Measurements from ENCODE around the gene DYSF.
A peak's percentile ranks its signal among the peaks of the same experiment; 100 is the strongest.

The DYSF gene

DNA sequence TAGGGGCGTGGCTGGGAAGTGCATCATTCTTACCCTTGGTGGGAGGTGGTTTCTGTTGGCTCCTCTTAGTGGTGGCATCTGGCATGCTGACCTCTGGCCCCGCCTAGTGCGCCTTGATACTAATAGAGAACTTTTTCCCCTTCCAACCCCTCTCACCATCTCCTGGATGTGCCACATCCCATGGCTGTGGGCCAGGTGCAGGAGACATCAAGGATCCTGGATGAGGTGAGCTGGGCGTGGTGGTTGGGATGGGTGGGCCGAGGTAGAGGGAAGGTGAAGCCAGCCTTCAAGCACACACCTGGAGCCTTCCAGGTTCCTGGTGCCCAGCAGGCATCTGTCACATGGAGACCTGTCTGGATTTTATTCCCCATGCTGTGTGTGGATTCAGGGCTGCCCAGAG lies 149.2 kb downstream of the DYSF start:
- DNase-seq (ENCODE audit: low spot score) = no peak

DNA sequence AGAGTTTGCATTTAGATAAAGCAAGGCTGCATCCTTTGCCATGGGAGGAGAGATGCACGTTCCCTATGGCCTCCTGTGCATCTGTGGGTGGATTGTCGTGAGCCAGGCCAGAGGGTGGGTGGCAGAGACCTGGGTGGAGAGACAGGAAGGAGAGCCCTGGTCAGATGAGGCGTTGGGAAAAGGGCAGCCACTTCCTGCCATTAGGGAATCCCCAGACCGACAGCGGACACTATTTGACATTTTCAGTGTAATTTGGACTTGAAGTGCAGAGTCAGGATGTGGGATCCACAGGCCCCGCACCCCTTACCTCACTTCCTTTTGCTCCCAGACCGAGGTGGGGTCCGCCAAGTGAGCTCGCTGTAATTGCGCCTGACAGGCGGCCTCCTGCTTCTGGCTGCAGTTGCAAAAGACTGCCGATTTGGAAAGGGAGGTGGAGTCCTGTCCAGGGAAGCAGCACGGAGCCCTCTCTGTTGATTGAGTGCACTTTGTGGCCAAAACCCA lies 150.0 kb downstream of the DYSF start:
- DNase-seq (ENCODE audit: low spot score) = peak; percentile 52

DNA sequence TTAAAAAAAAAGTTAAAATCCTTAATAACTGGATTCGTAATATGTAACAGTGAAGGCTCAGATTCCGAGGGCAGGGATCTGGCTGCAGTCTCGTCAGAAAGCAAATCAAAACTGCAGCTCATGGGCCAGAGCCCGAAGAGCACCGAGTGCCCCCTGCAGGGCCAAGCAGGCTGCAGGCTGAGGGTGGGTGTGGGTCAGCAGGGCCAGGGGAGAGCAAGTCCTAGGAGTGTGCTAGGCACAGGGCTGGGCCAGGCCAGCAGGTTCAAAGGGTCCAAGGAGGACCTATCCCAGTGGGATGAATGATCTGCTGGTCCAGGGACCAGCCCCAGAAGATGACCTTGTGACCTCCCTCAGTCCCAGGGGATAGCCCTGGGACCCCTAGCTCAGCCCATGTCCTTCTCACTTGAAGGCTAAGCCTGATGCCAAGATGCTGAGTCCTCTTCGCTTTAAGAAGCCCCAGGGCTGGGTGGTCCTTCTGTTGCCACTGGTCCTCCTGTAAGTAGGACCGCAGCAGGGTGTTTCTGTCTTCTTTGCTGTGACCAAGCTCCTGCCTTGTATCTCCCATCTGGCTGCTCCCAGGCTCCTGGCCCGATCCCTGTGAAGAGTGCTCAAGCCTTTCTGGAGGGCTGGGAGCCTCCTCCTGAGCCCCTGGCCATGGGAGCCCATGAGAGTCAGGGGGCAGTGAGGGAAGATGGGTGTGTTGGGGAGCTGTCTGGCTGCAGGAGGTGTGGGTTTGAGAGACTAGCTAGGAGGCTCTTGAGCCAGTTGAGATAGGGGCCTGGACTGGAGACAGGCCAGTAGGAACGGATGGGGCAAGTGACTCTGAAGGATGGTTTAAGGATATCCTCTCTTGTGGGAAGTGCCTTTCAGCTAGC lies 150.7 kb downstream of the DYSF start:
- DNase-seq (ENCODE audit: low spot score) = no peak

DNA sequence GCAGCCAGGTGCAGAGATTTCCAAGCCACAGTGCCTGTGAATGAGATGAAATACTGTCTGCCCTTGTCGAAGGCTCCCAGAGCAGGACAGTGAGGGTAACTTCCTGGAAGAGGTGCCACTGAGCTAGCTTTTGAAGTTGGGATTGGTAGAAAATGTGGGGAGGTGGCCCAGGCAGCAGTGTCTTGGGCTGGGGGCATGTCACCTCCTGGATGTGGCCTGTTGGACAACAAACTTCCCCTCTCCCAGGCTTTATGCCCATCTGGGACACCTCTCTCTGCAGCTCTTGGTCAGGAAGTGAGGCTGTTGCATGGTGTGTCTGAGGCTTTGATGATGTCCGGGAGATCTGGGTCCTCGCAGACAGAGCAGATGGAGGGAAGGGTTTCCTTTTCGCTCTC lies 151.4 kb downstream of the DYSF start:
- no peak for DNase-seq (ENCODE audit: low spot score)

DNA sequence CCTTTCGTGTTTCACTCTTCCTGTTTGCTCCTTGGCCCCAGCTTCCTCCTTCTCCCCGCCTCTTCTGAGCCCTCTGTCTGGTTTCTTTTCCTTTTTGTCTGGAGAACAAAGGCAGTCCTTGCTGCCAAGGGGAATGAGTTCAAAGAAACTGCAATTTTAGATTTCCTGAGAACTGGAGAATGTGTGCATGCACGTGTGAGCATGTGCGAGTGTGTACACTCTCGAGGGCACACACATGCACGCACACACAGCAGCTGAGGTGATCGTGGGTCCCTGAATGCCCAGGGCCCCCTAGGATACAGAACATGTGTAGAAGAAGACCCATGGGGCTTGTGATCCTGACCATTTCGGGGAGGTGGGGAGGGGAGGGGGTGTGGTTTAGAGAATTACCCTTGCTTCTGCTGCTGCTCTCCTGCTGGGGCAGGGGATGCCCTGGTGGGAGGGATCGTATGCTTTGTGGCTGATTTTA lies 151.8 kb downstream of the DYSF start:
- no peak for DNase-seq (ENCODE audit: low spot score)

GRCh38 chr2:71605781-71606241 lies 152.4 kb downstream of the DYSF start:
- no peak for DNase-seq (ENCODE audit: low spot score)

DNA sequence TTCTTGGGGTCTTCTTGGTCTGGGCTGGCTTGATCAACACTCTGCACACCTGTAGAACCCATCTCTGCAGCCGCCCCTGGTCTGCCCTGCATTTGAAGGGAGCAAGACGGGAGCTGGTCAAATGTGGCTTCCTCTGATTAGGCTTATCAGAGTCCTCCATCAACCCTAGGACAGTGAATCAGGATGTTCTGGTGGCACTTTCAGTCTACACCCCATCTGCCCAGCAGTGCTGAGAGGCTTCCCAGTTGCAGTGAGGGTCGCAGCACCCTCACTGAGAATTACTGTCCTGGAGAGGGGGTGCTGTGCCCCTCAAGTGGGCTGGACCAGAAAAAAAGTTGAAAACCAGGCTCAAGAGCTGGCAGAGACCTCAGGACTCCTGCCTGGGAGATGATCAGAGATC lies 152.9 kb downstream of the DYSF start:
- no peak for DNase-seq (ENCODE audit: low spot score)

GRCh38 chr2:71607151-71607889 lies 154.0 kb downstream of the DYSF start:
- no peak for DNase-seq (ENCODE audit: low spot score)

- DNase-seq (ENCODE audit: low spot score) = no peak
Measured at GRCh38 chr2:71608034-71608433, 154.7 kb downstream of the DYSF start.

DNA sequence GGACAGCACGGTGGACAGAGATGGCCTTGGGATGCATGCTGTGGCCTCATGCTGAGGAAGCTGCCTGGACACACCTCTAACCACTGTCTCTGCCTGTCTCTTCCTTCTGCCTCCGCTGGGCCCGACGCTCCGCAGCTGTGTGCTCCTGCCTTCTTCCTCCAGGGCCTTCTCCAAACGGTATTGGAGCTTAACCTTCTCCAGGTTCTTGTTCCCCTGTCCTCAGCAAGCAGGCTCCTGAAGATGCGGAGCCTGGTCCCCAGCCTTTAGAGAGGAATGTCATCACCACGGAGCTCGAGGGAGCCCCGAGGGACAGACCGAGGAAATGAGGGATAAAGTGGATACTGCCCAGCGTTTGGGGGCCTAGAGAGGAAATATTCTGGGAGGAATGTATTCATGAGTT lies 155.1 kb downstream of the DYSF start:
- DNase-seq (ENCODE audit: low spot score) = no peak

- DNase-seq (ENCODE audit: low spot score) = no peak
Measured at GRCh38 chr2:71609029-71609428, 155.7 kb downstream of the DYSF start.

DNA sequence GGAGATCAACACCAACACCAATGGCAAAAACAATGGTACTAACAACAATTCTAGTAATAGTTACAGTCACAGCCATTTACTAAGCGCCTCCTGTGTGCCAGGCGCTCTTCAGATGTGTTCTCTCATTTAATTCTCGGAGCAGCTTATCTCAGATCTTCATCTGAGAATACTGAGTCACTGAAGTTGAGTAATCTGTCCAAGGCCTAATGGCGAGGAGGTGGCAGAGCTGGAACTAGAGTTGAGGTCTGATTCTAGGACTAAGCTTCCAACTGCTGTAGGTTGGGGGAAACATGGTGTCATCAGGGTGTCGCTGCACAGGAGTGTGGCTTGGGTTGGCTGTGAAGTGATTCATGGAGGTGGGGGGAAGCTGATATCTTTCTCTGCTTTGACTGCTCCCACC lies 156.1 kb downstream of the DYSF start:
- no peak for DNase-seq (ENCODE audit: low spot score)

DNA sequence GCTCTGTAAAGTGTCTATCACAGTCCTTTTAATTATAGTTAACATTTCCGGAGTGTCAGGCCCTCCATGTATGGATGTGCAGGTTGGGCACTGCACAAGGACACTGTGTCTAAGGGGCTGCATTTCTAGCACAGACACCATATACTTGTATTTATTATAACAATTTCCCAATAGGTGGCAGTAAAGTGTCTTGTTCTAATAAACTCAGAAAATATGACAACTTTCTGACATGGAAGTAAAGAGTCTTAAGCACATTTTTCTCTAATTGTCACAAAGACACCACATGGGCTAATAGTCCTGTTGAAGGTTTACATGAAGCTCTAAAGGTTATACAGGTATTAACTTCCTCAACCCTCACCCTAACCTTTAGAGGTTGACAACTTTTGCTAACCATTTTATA lies 156.6 kb downstream of the DYSF start:
- DNase-seq (ENCODE audit: low spot score) = peak; percentile 69

- no peak for DNase-seq (ENCODE audit: low spot score)
Measured at GRCh38 chr2:71610671-71611070, 157.3 kb downstream of the DYSF start.

GRCh38 chr2:71611247-71611646 lies 157.9 kb downstream of the DYSF start:
- no peak for DNase-seq (ENCODE audit: low spot score)

- no peak for DNase-seq (ENCODE audit: low spot score)
Measured at GRCh38 chr2:71611781-71612527, 158.6 kb downstream of the DYSF start.

- no peak for DNase-seq (ENCODE audit: low spot score)
Measured at GRCh38 chr2:71612581-71613402, 159.4 kb downstream of the DYSF start.

DNA sequence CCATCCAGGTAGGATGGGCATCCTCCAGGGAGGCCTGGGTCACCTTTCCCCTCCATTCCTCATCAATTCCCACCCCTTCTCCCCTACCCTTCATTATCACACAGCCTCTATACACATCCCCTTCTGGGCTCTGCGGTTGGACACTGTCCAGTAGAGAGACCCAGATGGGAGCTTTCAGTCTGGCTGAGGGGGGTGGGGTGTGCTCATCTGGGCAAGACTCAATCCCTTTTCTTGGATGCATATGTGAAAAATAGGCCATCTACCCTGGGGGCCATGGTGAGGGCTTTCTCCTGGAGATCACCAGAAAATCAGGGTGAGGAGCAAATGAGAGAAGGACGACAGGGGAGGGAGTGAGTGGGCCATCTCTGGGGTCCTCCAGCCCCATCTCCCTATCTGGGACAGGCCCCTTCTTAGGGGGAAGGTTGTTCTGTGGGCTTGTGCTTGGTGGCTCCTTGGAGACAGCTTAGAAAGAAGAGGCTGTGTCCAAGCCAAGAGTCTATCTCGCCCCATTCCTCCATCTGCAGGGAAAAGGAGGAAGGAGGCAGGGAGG lies 160.1 kb downstream of the DYSF start:
- no peak for DNase-seq (ENCODE audit: low spot score)

DNA sequence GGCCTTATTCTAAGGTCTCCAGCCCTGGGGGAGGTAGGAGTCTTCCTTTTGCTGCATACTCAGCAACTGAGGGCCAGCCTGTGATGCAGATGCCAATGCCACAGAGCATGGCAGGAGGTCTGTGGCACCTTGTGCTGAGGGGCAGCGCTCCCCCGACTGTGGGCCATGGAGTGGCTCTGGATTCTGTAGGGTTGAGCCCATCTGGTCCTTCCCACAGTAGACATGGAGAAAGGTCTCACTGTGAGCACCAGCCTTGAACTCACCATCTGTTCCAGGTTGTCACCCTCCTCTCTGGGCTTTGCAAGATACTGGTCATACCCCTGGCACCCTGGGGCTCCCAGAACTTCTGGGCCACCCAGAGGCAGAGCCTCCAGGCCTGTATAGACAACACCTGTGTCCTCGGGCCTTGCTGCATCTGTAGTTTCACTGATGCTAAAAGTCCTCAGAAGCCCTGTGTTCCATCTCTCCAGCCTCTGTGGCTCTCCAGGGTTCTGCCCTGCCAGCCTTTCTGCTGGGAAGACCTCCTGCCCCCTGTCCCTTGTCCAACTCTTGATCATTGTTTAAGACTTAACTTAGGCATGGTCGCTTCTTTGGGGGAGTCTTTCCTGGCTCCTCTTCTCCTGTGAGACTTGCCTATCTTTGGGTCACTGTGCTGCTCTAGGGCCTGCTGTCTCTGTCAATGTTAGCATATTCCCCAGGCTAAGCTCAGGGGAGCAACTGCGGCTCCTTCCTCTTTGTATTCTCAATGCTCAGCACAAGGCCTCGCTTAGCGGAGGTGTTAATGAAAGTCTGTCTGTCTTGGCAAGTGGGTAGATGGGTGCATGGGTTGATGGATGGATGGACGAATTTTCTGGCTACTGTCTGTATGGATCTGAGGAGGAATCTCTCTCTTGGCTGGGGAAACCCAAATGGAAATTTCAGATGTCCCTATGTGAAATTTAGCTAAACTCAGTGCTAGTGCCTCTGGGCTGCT lies 160.9 kb downstream of the DYSF start:
- no peak for DNase-seq (ENCODE audit: low spot score)
